Thymus (tissue), 11 donors: Measurements from ENCODE around the gene TMEM82. TPM values are rescaled to one million over a fixed set of nuclear protein-coding genes. Genes with fewer than 3 reads are reported as not detected.

Source experiments
- DNase-seq, 9 donors: peaks; one replicate each; pipeline ENCODE4 v3.0.0-alpha.2; 2013; ENCODE audit warnings: low spot score in 9 of 9, low read depth in 6 of 9, missing footprints in 1 of 9
- H3K27ac ChIP-seq, 2 donors: one replicate each; pipeline ENCODE4 v1.5.1; 2013; ENCODE audit warnings: control low read depth in 1 of 2, low read depth in 1 of 2, low read length in 1 of 2, mild to moderate bottlenecking in 1 of 2, moderate library complexity in 1 of 2
- H3K27me3 ChIP-seq, 2 donors: one replicate each; pipeline ENCODE4 v1.5.1; 2013; ENCODE audit warnings: low read length in 1 of 2; ENCODE audit not compliant: control insufficient read depth in 2 of 2, insufficient read depth in 1 of 2
- H3K36me3 ChIP-seq, 2 donors: one replicate each; pipeline ENCODE4 v1.5.1; 2013; ENCODE audit warnings: low read length in 1 of 2, mild to moderate bottlenecking in 1 of 2, moderate library complexity in 1 of 2; ENCODE audit not compliant: control insufficient read depth in 2 of 2, insufficient read depth in 2 of 2
- H3K4me1 ChIP-seq, 2 donors: one replicate each; pipeline ENCODE4 v1.5.1; 2013; ENCODE audit warnings: low read length in 2 of 2; ENCODE audit not compliant: control insufficient read depth in 2 of 2, insufficient read depth in 2 of 2
- H3K4me3 ChIP-seq, 2 donors: one replicate each; pipeline ENCODE4 v1.5.1; 2013; ENCODE audit warnings: low read length in 2 of 2, control low read depth in 1 of 2, mild to moderate bottlenecking in 1 of 2
- H3K9me3 ChIP-seq, 2 donors: one replicate each; pipeline ENCODE4 v1.5.1; 2013; ENCODE audit warnings: low read length in 1 of 2, mild to moderate bottlenecking in 1 of 2; ENCODE audit not compliant: control insufficient read depth in 2 of 2, insufficient read depth in 1 of 2
- WGBS: extraction: QIAGEN DNeasy Blood & Tissue Kit; methylation state at CpG from one replicate; pipeline ENCODE4 v1.1.7; 2013; 5-methylcytosine and 5-hydroxymethylcytosine counted together
- polyA plus RNA-seq: library from polyadenylated mRNA; stranded (reverse); fragments of 200-250 nt; gene quantifications from one replicate; pipeline ENCODE4 v1.2.3, GENCODE V29; 2013
- total RNA-seq: library from RNA; stranded (reverse); fragments of 120-200 nt; gene quantifications from one replicate; pipeline ENCODE4 v1.2.4, GENCODE V29; 2013
- donor health status: healthy.

TMEM82 gene
- total and polyA plus RNA-seq, 2 donors, result not detected

- Histone ChIP-seq H3K4me3 (no peak overlapping the region), H3K4me1 (no peaks in the 10 kb centered on the region), H3K27ac (no peak overlapping the region), H3K36me3 (peaks cover 41 to 62% of the 10 kb centered on the region in 2 donors), H3K9me3 (no peaks in the 10 kb centered on the region), H3K27me3 (no peaks in the 10 kb centered on the region)
- 97% methylated on average over 11 of the region's 11 CpGs for WGBS
- DNase-seq, result no peak
Measured at GRCh38 chr1:15733218-15733725, 9.0 kb upstream of the TMEM82 start.

- no peaks in the 10 kb centered on the region for H3K4me1 ChIP-seq
- H3K27me3 ChIP-seq, result no peaks in the 10 kb centered on the region
- no peak for DNase-seq
- 97% methylated on average over 27 of the region's 27 CpGs for WGBS
- peaks cover 36 to 57% of the 10 kb centered on the region in 2 donors for H3K36me3 ChIP-seq
- no peak overlapping the region for H3K4me3 ChIP-seq
- no peaks in the 10 kb centered on the region for H3K9me3 ChIP-seq
- no peak overlapping the region for H3K27ac ChIP-seq
Measured at GRCh38 chr1:15733726-15734226, 8.5 kb upstream of the TMEM82 start.

- DNase-seq, result no peak
- Histone ChIP-seq H3K27ac (no peak overlapping the region), H3K9me3 (no peaks in the 10 kb centered on the region), H3K36me3 (peaks cover 32 to 52% of the 10 kb centered on the region in 2 donors), H3K4me3 (no peak overlapping the region), H3K27me3 (no peaks in the 10 kb centered on the region), H3K4me1 (no peaks in the 10 kb centered on the region)
- 90% methylated on average over 13 of the region's 13 CpGs for WGBS
Measured at GRCh38 chr1:15734296-15734695, 8.0 kb upstream of the TMEM82 start.

- Histone ChIP-seq H3K27ac (no peak overlapping the region), H3K4me1 (no peaks in the 10 kb centered on the region), H3K9me3 (no peaks in the 10 kb centered on the region), H3K4me3 (no peak overlapping the region), H3K36me3 (peaks cover 27 to 46% of the 10 kb centered on the region in 2 donors), H3K27me3 (no peaks in the 10 kb centered on the region)
- no peak for DNase-seq
- 94% methylated on average over 17 of the region's 17 CpGs for WGBS
Measured at GRCh38 chr1:15734901-15735300, 7.4 kb upstream of the TMEM82 start.

- 88% methylated on average over 12 of the region's 12 CpGs for whole genome bisulfite sequencing
- no peaks in the 10 kb centered on the region for H3K4me1 ChIP-seq
- H3K36me3 ChIP-seq, result peaks cover 26 to 43% of the 10 kb centered on the region in 2 donors
- H3K4me3 ChIP-seq, result no peak overlapping the region
- H3K27me3 ChIP-seq, result no peaks in the 10 kb centered on the region
- no peak overlapping the region for H3K27ac ChIP-seq
- DNase-seq, result no peak
- H3K9me3 ChIP-seq, result no peaks in the 10 kb centered on the region
Measured at GRCh38 chr1:15735304-15736037, 6.8 kb upstream of the TMEM82 start.

GRCh38 chr1:15736038-15736891 is 6.0 kb upstream of the TMEM82 start, which contains the start of gene SLC25A34:
Gene SLC25A34 (plus strand): TSS chr1:15736258. CDS start chr1:15736486, 228 bp downstream.
- H3K4me1 ChIP-seq, result no peaks in the 10 kb centered on the region
- no peaks in the 10 kb centered on the region for H3K9me3 ChIP-seq

GRCh38 chr1:15736892-15737261 is 5.4 kb upstream of the TMEM82 start:
- H3K4me3 ChIP-seq, result no peak overlapping the region
- H3K27ac ChIP-seq, result no peak overlapping the region
- no peaks in the 10 kb centered on the region for H3K27me3 ChIP-seq
- H3K4me1 ChIP-seq, result no peaks in the 10 kb centered on the region
- H3K9me3 ChIP-seq, result no peaks in the 10 kb centered on the region
- H3K36me3 ChIP-seq, result peaks cover 16 to 31% of the 10 kb centered on the region in 2 donors
- DNase-seq, result no peak
- 78% methylated on average over 6 of the region's 6 CpGs for WGBS

More at GRCh38 chr1:15736038-15736891, 6.0 kb upstream of the TMEM82 start, which contains the start of gene SLC25A34:
- 94% methylated on average over 35 of the region's 35 CpGs for WGBS
- Histone ChIP-seq H3K36me3 (peaks cover 22 to 36% of the 10 kb centered on the region in 2 donors), H3K27me3 (no peaks in the 10 kb centered on the region), H3K27ac (no peak within 1 kb of the TSS), H3K4me3 (no peak within 1 kb of the TSS)
- no peak for DNase-seq

- no peak overlapping the region for H3K27ac ChIP-seq
- no peak for DNase-seq
- H3K4me3 ChIP-seq, result no peak overlapping the region
- H3K36me3 ChIP-seq, result peaks cover 10 to 23% of the 10 kb centered on the region in 2 donors
- H3K27me3 ChIP-seq, result no peaks in the 10 kb centered on the region
- no peaks in the 10 kb centered on the region for H3K4me1 ChIP-seq
- 96% methylated on average over 20 of the region's 20 CpGs for WGBS
- no peaks in the 10 kb centered on the region for H3K9me3 ChIP-seq
Measured at GRCh38 chr1:15737324-15738319, 4.7 kb upstream of the TMEM82 start.
